OCI-LY7 (cell line): ENCODE data around the gene CHRM3. TPM values are rescaled to one million over a fixed set of nuclear protein-coding genes. Genes with fewer than 3 reads are reported as not detected.

Experiments
- BruUV-seq: library from RNA; stranded (reverse); fragments of 400-500 nt; replicated peaks from 2 replicates; lab custom pipeline; 2021; lab: Mats Ljungman, UMichigan
- CTCF ChIA-PET: fragments of 300-600 bp; sonication (Branson Sonifier 250); formaldehyde crosslinking; loops from one replicate; lab custom pipeline; 2022; ENCODE audit warnings: antibody characterized with exemption; ENCODE audit not compliant: unreplicated experiment; lab: Charles Lee
- POLR2A ChIA-PET: fragments of 300-600 bp; sonication (Branson Sonifier 250); formaldehyde crosslinking; loops from one replicate; lab custom pipeline; 2022; ENCODE audit warnings: antibody characterized with exemption; lab: Charles Lee
- DNase-seq: peaks from one replicate; pipeline ENCODE4 v3.0.0-alpha.2; 2015; ENCODE audit warnings: low spot score
- H2AFZ ChIP-seq: fragments of 200-600 bp; sonication (generic), shearing (Covaris generic); 2 replicates; pipeline ENCODE4 v1.6.1; 2014; ENCODE audit warnings: mild to moderate bottlenecking, antibody characterized with exemption, low read length, moderate library complexity
- H3K27ac ChIP-seq: fragments of 200-600 bp; sonication (generic); 2 replicates; pipeline ENCODE4 v1.5.1; 2014; ENCODE audit warnings: mixed run types, low read depth, mild to moderate bottlenecking, moderate library complexity, low read length, inconsistent platforms; ENCODE audit not compliant: poor library complexity, severe bottlenecking
- H3K36me3 ChIP-seq: fragments of 200-600 bp; sonication (generic); 2 replicates; pipeline ENCODE4 v1.6.1; 2014; ENCODE audit warnings: mild to moderate bottlenecking, antibody characterized with exemption, low read length, moderate library complexity, mixed read lengths; ENCODE audit not compliant: insufficient read depth
- H3K4me1 ChIP-seq: fragments of 200-600 bp; sonication (generic); 2 replicates; pipeline ENCODE4 v1.5.1; 2014; ENCODE audit warnings: mild to moderate bottlenecking, low read length; ENCODE audit not compliant: insufficient read depth, poor library complexity, severe bottlenecking
- H3K4me2 ChIP-seq: fragments of 200-600 bp; sonication (generic); 2 replicates; pipeline ENCODE4 v1.6.1; 2014; ENCODE audit warnings: mild to moderate bottlenecking, low read length
- H3K4me3 ChIP-seq: fragments of 200-600 bp; sonication (generic); 2 replicates; pipeline ENCODE4 v1.5.1; 2014; ENCODE audit warnings: mild to moderate bottlenecking, low read depth, low read length; ENCODE audit not compliant: poor library complexity, severe bottlenecking
- H3K79me2 ChIP-seq: fragments of 200-600 bp; sonication (generic); 2 replicates; pipeline ENCODE4 v1.6.1; 2016; ENCODE audit warnings: low read depth, mild to moderate bottlenecking, low read length, moderate library complexity, mixed read lengths; ENCODE audit not compliant: insufficient read depth
- H3K9me2 ChIP-seq: fragments of 200-600 bp; sonication (generic); 2 replicates; pipeline ENCODE4 v1.6.1; 2016; ENCODE audit warnings: mild to moderate bottlenecking, low read length, mixed read lengths; ENCODE audit not compliant: insufficient read depth
- H3K9me3 ChIP-seq: fragments of 200-600 bp; sonication (generic); 2 replicates; pipeline ENCODE4 v1.6.1; 2014; ENCODE audit warnings: mild to moderate bottlenecking, mixed run types, low read length, mixed read lengths
- H4K20me1 ChIP-seq: fragments of 200-600 bp; sonication (generic); 2 replicates; pipeline ENCODE4 v1.6.1; 2014; ENCODE audit warnings: mild to moderate bottlenecking, antibody characterized with exemption, low read length, moderate library complexity, mixed read lengths; ENCODE audit not compliant: insufficient read depth
- CTCF ChIP-seq: fragments of 200-600 bp; sonication (generic); conservative IDR thresholded peaks from 2 replicates; pipeline ENCODE4 v1.5.1; 2014; ENCODE audit warnings: mild to moderate bottlenecking, antibody characterized with exemption, low read length, moderate library complexity, mixed read lengths
- EZH2phosphoT487 ChIP-seq: fragments of 200-600 bp; sonication (generic); IDR thresholded peaks from 2 replicates; pipeline ENCODE4 v1.6.1; 2018; ENCODE audit warnings: low read depth, borderline replicate concordance, mild to moderate bottlenecking, mixed run types, antibody characterized with exemption, low read length, moderate library complexity, mixed read lengths
- intact Hi-C: fragments of 100-400 bp; cut with micrococcal nuclease; formaldehyde crosslinking; loops from one replicate; pipeline ENCODE4 v1.10.0; 2022; ENCODE audit not compliant: unreplicated experiment
- total RNA-seq, 2 experiments: library from RNA; depleted of rRNA in 1 of 2; stranded (reverse); fragments of >200 nt in 1 of 2; shearing (Covaris generic) in 1 of 2; gene quantifications; 2 replicates each; pipeline ENCODE4 v1.2.3, GENCODE V29; 2014 to 2022

The CHRM3 gene
- total RNA-seq, 2 experiments from 2014 or later: 0.13 TPM; not detected in 1

- Histone ChIP-seq H3K79me2 (no peaks in the 10 kb centered on the region), H3K4me2 (no peak overlapping the region), H2AFZ (no peak overlapping the region), H3K4me1 (no peaks in the 10 kb centered on the region), H3K9me3 (no peaks in the 10 kb centered on the region), H3K27ac (no peak overlapping the region), H3K9me2 (no peaks in the 10 kb centered on the region), H3K4me3 (no peak overlapping the region), H4K20me1 (no peaks in the 10 kb centered on the region), H3K36me3 (no peaks in the 10 kb centered on the region)
- no TSS peak for BruUV-seq
- CTCF ChIA-PET: no interaction called here
- POLR2A ChIA-PET: no interaction called here
- no peak for TF ChIP-seq CTCF
- TF ChIP-seq EZH2phosphoT487: no peak
- intact Hi-C loops: no loop called here
- no peak for DNase-seq
These were observed 2.2 kb downstream of the CHRM3 start for GRCh38 chr1:239388578-239388977.

GRCh38 chr1:239389703-239390102 lies 3.3 kb downstream of the CHRM3 start:
- POLR2A ChIA-PET: no interaction called here
- DNase-seq: no peak
- H3K4me3 ChIP-seq: no peak overlapping the region
- no peak overlapping the region for H2AFZ ChIP-seq
- H3K79me2 ChIP-seq: no peaks in the 10 kb centered on the region
- CTCF ChIA-PET: no interaction called here
- no peak overlapping the region for H3K27ac ChIP-seq
- H4K20me1 ChIP-seq: no peaks in the 10 kb centered on the region
- no peaks in the 10 kb centered on the region for H3K9me3 ChIP-seq
- no TSS peak for BruUV-seq
- H3K4me2 ChIP-seq: no peak overlapping the region
- intact Hi-C loops: no loop called here
- TF ChIP-seq EZH2phosphoT487 (no peak), CTCF (no peak)
- H3K36me3 ChIP-seq: no peaks in the 10 kb centered on the region
- no peaks in the 10 kb centered on the region for H3K4me1 ChIP-seq
- no peaks in the 10 kb centered on the region for H3K9me2 ChIP-seq

GRCh38 chr1:239392271-239392670 lies 5.9 kb downstream of the CHRM3 start:
- no TSS peak for BruUV-seq
- no peaks in the 10 kb centered on the region for H3K4me1 ChIP-seq

More at GRCh38 chr1:239392271-239392670, 5.9 kb downstream of the CHRM3 start:
- H4K20me1 ChIP-seq: no peaks in the 10 kb centered on the region
- no peak overlapping the region for H3K4me2 ChIP-seq
- ChIA-PET CTCF (no interaction called here), POLR2A (no interaction called here)
- H3K9me2 ChIP-seq: no peaks in the 10 kb centered on the region
- TF ChIP-seq EZH2phosphoT487 (no peak), CTCF (no peak)
- H2AFZ ChIP-seq: no peak overlapping the region
- no peak overlapping the region for H3K27ac ChIP-seq
- H3K4me3 ChIP-seq: no peak overlapping the region
- no peaks in the 10 kb centered on the region for H3K9me3 ChIP-seq
- no peak for DNase-seq
- H3K79me2 ChIP-seq: no peaks in the 10 kb centered on the region
- intact Hi-C loops: no loop called here
- H3K36me3 ChIP-seq: no peaks in the 10 kb centered on the region
